Adipocyte (in vitro differentiated cells): Measurements from ENCODE around the gene TEKT2.

ENCODE experiments used
- DNase-seq: peaks from one replicate; pipeline ENCODE4 v3.0.0-alpha.2; 2015; ENCODE audit warnings: low read depth
- H3K27me3 ChIP-seq: replicated peaks from 2 replicates; pipeline ENCODE4 v1.7.0; 2013; ENCODE audit warnings: mild to moderate bottlenecking, low read length, moderate library complexity; ENCODE audit not compliant: control insufficient read depth, insufficient read depth
- H3K36me3 ChIP-seq: 2 replicates; pipeline ENCODE4 v1.7.0; 2013; ENCODE audit warnings: low read length, mild to moderate bottlenecking, moderate library complexity; ENCODE audit not compliant: control insufficient read depth, insufficient read depth, severe bottlenecking
- H3K4me1 ChIP-seq: 2 replicates; pipeline ENCODE4 v1.7.0; 2013; ENCODE audit warnings: mild to moderate bottlenecking, low read length, moderate library complexity; ENCODE audit not compliant: control insufficient read depth, insufficient read depth
- H3K4me3 ChIP-seq: 2 replicates; pipeline ENCODE4 v1.7.0; 2013; ENCODE audit warnings: mild to moderate bottlenecking, low read length, moderate library complexity
- H3K9ac ChIP-seq: 2 replicates; pipeline ENCODE4 v1.7.0; 2013; ENCODE audit warnings: mild to moderate bottlenecking, low read length, moderate library complexity
- H3K9me3 ChIP-seq: 2 replicates; pipeline ENCODE4 v1.7.0; 2013; ENCODE audit warnings: mild to moderate bottlenecking, low read length, moderate library complexity; ENCODE audit not compliant: control insufficient read depth

TEKT2 gene, protein sequence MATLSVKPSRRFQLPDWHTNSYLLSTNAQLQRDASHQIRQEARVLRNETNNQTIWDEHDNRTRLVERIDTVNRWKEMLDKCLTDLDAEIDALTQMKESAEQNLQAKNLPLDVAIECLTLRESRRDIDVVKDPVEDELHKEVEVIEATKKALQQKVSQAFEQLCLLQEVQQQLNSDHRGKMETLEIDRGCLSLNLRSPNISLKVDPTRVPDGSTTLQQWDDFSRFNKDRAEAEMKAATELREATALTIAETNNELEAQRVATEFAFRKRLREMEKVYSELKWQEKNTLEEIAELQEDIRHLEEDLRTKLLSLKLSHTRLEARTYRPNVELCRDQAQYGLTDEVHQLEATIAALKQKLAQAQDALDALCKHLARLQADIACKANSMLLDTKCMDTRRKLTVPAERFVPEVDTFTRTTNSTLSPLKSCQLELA

DNA sequence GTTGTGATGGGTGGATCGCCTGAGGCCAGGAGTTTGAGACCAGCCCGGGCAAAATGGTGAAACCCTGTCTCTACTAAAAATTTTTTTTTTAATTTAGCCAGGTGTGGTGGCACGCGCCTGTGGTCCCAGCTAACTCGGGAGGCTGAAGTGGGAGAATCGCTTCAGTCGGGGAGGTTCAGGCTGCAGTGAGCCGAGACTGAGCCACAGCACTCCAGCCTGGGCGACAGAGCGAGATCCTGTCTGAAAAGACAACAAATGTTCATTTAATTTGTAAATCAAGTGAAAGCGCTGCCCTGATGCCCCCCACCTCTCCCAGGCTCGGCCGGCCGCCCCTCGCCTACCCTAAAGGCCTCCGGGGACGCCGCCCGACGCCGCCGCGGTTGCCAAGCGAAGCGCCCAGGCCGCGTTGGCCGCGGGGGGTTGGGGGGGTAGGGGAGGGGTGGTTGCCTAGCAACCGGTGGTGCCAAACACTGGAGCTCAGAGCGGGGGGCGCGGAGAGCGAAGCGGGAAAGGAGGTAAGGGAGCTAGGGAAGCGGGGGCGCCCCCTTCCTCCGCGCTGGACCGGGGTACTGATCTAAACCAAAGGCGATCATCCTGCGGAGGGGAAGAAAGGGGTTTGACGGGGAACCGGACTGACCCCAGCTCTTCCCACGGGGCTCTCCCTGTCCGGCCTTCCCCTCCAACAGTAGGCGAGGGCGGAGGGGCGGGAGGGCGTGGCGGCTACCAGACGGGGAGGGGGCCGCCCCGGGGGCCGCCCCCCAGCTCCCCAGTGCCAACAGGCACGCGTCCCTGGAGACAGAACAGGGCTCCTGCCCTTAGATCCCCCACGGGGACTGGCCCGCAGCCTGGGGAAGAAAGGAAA lies at the start of gene TEKT2:
TSS of gene TEKT2 (plus strand) at position 460 of the 862 bp plus-strand sequence. CDS start 828 bp downstream, outside the sequence.
- peaks cover 3% of the 10 kb centered on the region for H3K4me1 ChIP-seq
- peaks cover 7% of the 10 kb centered on the region for H3K27me3 ChIP-seq
- DNase-seq: peak; percentile 81
- no peaks in the 10 kb centered on the region for H3K9me3 ChIP-seq
- H3K4me3 ChIP-seq: peak within 1 kb of the TSS; percentile 58
- H3K36me3 ChIP-seq: no peaks in the 10 kb centered on the region
- no peak within 1 kb of the TSS for H3K9ac ChIP-seq

DNA sequence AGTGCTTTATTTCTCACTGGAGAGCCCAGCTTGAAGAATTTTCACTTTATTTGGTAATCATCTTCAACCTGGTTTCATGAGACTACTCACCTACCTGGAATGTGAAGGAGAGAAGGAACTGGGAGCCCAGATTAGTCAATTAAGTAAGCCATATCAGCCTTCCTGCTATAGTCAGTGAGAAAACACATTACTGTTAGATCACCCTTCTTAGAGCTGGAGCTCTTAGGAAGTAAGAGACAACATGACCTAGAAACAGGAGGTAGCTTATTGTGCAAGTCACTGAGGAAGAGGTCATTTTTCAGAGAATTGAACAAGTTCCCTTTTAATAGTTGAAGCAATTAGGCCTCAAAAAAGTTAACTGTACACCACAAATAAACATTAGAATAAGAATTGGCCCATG lies 49.2 kb upstream of the TEKT2 start:
- Histone ChIP-seq H3K36me3 (peaks cover 34% of the 10 kb centered on the region), H3K4me3 (no peak overlapping the region), H3K4me1 (peaks cover 13% of the 10 kb centered on the region), H3K27me3 (no peaks in the 10 kb centered on the region), H3K9me3 (no peaks in the 10 kb centered on the region), H3K9ac (peak overlapping the region; percentile 17)
- DNase-seq: peak; percentile 20

DNA sequence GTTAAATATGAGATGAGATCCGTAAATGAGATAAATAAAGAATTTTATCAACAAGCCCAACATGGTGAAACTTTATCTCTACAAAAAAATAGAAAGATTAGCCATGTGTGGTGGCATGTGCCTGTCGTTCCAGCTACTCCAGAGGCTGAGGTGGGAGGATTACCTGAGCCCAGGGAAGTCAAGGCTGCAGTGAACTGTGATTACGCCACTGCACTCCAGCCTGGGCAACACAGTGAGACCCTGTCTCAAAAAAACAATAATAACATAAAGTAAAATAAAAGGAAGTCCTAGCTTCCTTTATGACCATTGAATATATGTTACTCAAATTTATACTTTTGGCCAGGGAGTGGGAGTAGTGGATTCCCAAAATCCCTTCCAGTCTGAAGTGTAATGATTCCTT lies 48.7 kb upstream of the TEKT2 start:
- H3K4me1 ChIP-seq: peaks cover 13% of the 10 kb centered on the region
- H3K9ac ChIP-seq: no peak overlapping the region
- peaks cover 34% of the 10 kb centered on the region for H3K36me3 ChIP-seq
- H3K27me3 ChIP-seq: no peaks in the 10 kb centered on the region
- DNase-seq: no peak
- no peak overlapping the region for H3K4me3 ChIP-seq
- no peaks in the 10 kb centered on the region for H3K9me3 ChIP-seq

DNA sequence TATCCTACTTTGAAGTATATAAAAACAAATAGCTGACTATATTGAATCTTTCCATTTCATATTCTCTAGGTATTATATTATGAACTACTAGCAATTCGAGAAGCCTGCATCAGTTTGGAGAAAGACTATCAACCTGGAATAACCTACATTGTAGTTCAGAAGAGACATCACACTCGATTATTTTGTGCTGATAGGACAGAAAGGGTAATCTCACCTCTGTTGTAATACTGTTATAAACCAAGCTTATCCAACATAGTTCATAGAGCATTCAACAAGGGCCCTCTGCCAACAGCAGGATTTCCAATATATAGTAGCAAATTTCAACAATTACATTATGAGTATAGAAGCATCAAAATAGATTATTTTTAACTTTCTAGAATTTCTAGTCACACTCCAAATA lies 43.7 kb upstream of the TEKT2 start:
- Histone ChIP-seq H3K9me3 (no peaks in the 10 kb centered on the region), H3K4me3 (no peak overlapping the region), H3K9ac (no peak overlapping the region), H3K4me1 (peaks cover 2% of the 10 kb centered on the region), H3K27me3 (no peaks in the 10 kb centered on the region), H3K36me3 (peaks cover 56% of the 10 kb centered on the region)
- no peak for DNase-seq

DNA sequence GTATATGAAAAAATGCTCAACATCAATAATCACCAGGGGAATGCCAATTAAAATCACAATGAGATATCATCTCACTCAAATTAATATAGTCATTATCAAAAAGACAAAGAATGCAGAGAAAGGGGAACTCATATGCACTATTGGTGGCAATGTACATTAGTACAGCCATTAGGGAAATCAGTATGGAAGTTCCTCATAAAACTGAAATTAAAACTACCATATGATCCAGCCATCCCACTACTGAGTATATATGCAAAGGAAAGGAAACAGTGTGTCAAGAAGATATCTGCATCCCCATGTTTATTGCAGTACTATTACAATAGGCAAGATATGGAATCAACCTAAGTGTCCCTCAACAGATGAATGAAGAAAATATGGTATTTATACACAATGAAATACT lies 32.1 kb upstream of the TEKT2 start:
- DNase-seq: no peak
- H3K36me3 ChIP-seq: peaks cover 39% of the 10 kb centered on the region

DNA sequence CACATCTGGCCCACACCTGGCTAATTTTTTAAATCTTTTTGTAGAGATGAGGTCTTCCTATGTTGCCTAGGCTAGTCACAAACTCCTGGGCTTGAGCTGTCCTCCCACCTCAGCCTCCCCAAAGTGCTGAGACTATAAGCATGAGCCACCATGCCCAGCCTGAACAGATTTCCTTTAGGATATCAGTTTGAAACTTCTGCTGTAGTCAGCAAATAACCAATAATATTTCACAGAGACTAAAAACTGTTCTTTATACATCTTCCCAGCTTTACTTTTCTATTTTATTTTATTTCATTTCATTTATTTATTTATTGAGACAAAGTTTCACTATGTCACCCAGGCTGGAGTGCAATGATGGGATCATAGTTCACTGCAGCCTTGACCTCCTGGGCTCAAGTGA lies 29.9 kb upstream of the TEKT2 start:
- Histone ChIP-seq H3K27me3 (no peaks in the 10 kb centered on the region), H3K4me1 (no peaks in the 10 kb centered on the region), H3K4me3 (no peak overlapping the region), H3K9ac (no peak overlapping the region), H3K9me3 (no peaks in the 10 kb centered on the region), H3K36me3 (peaks cover 19% of the 10 kb centered on the region)
- DNase-seq: no peak

More for the DNA sequence above, 32.1 kb upstream of the TEKT2 start:
- Histone ChIP-seq H3K4me1 (no peaks in the 10 kb centered on the region), H3K9me3 (no peaks in the 10 kb centered on the region), H3K4me3 (no peak overlapping the region), H3K27me3 (no peaks in the 10 kb centered on the region), H3K9ac (no peak overlapping the region)

DNA sequence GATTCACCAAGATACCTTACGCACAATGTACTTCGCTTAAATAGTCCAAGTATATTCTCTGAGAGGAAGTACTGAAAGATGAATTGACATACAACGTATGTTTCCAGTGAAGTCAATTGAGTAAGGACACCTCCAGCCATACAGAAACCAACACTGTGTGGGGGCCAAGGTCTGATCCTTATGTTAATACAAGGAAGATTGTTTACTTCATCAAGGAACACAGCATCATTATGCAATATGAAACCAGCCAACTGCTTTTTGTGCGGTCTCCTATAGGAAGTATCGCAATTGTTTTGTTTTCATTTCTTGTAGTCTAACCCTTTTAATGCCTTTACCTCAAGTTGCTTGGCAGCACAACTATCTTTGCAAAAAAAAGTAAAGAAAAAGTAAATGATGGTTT lies 28.2 kb upstream of the TEKT2 start:
- Histone ChIP-seq H3K27me3 (no peaks in the 10 kb centered on the region), H3K36me3 (peaks cover 21% of the 10 kb centered on the region), H3K4me3 (no peak overlapping the region), H3K9ac (no peak overlapping the region), H3K4me1 (no peaks in the 10 kb centered on the region), H3K9me3 (no peaks in the 10 kb centered on the region)
- no peak for DNase-seq

DNA sequence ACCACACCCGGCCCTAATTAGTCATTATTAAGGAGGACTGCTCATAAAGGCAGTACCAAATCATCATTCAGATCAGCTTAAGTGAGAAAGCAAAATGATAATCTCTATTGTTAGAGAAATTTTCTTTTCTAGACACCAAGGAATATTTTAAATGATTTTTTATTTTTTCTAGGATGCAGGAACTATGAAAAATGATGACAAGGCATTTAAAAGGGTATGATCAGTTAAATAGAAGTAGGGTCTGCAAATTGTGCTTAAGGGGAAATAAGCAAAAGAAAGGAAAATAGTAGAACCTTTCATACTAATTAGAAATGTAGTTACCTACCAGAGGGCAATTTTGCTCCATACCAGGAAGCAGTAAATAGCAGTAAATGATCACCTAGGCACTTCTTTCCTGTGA lies 21.6 kb upstream of the TEKT2 start:
- no peaks in the 10 kb centered on the region for H3K4me1 ChIP-seq
- H3K9me3 ChIP-seq: no peaks in the 10 kb centered on the region
- no peak for DNase-seq
- no peaks in the 10 kb centered on the region for H3K27me3 ChIP-seq
- H3K36me3 ChIP-seq: peaks cover 3% of the 10 kb centered on the region
- H3K9ac ChIP-seq: no peak overlapping the region
- no peak overlapping the region for H3K4me3 ChIP-seq

DNA sequence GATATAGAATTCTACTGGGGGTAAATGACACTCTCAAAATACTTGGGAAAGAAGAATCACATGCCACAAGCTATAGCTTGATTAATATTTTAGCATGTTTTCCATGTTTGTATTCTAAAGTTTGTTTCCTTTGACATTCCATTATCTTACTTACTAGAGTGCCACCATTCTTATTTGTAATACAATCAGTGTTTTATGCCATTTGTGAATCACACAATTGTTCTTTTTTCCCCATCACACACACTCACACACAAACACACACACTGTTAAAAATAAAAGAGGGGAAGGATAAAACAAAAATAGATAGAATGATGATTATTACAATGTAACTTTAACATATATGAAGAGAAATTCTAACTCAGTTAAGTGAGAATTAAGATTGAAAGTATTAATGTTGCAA lies 16.0 kb upstream of the TEKT2 start:
- H3K27me3 ChIP-seq: no peaks in the 10 kb centered on the region
- H3K9me3 ChIP-seq: peaks cover 4% of the 10 kb centered on the region
- no peaks in the 10 kb centered on the region for H3K4me1 ChIP-seq
- no peaks in the 10 kb centered on the region for H3K36me3 ChIP-seq
- no peak for DNase-seq
- no peak overlapping the region for H3K9ac ChIP-seq
- H3K4me3 ChIP-seq: no peak overlapping the region

DNA sequence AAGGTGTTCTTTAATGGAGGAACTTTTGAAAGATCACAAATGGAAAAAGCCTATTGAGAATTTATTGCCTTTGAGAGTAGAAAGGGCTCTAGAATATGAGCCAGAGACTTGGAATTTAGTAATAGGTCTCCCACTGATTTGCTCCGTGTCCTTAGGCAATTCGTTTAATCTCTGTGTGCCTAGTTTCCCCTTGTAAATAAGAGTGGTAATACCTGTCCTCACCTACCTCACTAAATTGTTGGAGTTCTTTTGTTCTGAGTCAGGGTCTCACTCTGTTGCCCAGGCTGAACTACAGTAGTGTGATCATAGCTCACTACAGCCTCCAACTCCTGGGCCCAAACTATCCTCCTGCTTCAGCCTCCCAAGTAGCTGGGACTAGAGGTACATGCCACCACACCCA lies 15.0 kb upstream of the TEKT2 start:
- DNase-seq: no peak
- Histone ChIP-seq H3K27me3 (no peaks in the 10 kb centered on the region), H3K9me3 (peaks cover 4% of the 10 kb centered on the region), H3K4me3 (no peak overlapping the region), H3K36me3 (no peaks in the 10 kb centered on the region), H3K9ac (no peak overlapping the region), H3K4me1 (no peaks in the 10 kb centered on the region)

DNA sequence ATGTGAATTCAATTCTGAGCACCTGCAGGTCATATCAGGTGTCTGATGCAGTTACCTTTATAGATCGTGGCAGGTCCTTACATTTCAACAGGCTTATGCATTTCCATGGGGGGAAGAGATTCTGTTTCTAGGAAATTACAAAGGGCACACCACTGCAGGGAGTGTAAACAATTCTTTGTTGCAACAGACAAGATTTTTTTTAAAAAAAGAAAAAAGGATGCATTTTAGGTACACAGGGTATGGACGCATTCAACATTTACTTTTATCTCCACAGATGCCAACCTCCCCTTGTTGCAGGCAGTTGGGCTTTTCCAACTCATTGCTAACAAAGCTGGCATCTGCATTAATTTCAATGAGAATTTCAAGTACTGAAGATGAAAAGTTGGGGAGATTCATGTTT lies 13.5 kb upstream of the TEKT2 start:
- DNase-seq: no peak

More for the DNA sequence above, 13.5 kb upstream of the TEKT2 start:
- no peaks in the 10 kb centered on the region for H3K36me3 ChIP-seq
- H3K4me1 ChIP-seq: no peaks in the 10 kb centered on the region
- peaks cover 4% of the 10 kb centered on the region for H3K9me3 ChIP-seq
- no peak overlapping the region for H3K4me3 ChIP-seq
- no peaks in the 10 kb centered on the region for H3K27me3 ChIP-seq
- H3K9ac ChIP-seq: no peak overlapping the region
